HG03565 (cell line): ENCODE data around the gene SFMBT2.
"Not testable (repeated sequence)": the region's sequence is repeated elsewhere in the genome, so short reads cannot be mapped to it uniquely, and the experiment has no call there.

Experiments
- ATAC-seq: cut with Tn5 transposase; IDR thresholded peaks from one replicate; pipeline ENCODE4 v1.9.1; 2021; ENCODE audit warnings: mild to moderate bottlenecking, moderate library complexity; ENCODE audit not compliant: unreplicated experiment

SFMBT2 gene

GRCh38 chr10:7333961-7334641 lies 76.7 kb downstream of the SFMBT2 start:
- ATAC-seq = no peak

- no peak for ATAC-seq
Observed at GRCh38 chr10:7329219-7329618, 81.6 kb downstream of the SFMBT2 start.

- no peak for ATAC-seq
Observed at GRCh38 chr10:7327885-7328284, 82.9 kb downstream of the SFMBT2 start.

GRCh38 chr10:7322623-7323022 lies 88.2 kb downstream of the SFMBT2 start:
- ATAC-seq = no peak

GRCh38 chr10:7320072-7320471 lies 90.8 kb downstream of the SFMBT2 start:
- no peak for ATAC-seq

- no peak for ATAC-seq
Observed at GRCh38 chr10:7319632-7320031, 91.2 kb downstream of the SFMBT2 start.

- ATAC-seq = no peak
Observed at GRCh38 chr10:7318836-7319235, 92.0 kb downstream of the SFMBT2 start.

- no peak for ATAC-seq
Observed at GRCh38 chr10:7317786-7318446, 92.9 kb downstream of the SFMBT2 start.

GRCh38 chr10:7316839-7317238 lies 94.0 kb downstream of the SFMBT2 start:
- ATAC-seq = no peak

GRCh38 chr10:7315906-7316305 lies 94.9 kb downstream of the SFMBT2 start:
- ATAC-seq = no peak

- ATAC-seq = no peak
Observed at GRCh38 chr10:7314170-7314569, 96.7 kb downstream of the SFMBT2 start.

GRCh38 chr10:7312488-7312857 lies 98.4 kb downstream of the SFMBT2 start:
- no peak for ATAC-seq

- not testable (repeated sequence) for ATAC-seq
Observed at GRCh38 chr10:7311850-7312487, 98.9 kb downstream of the SFMBT2 start.

GRCh38 chr10:7311218-7311849 lies 99.5 kb downstream of the SFMBT2 start:
- no peak for ATAC-seq

- no peak for ATAC-seq
Observed at GRCh38 chr10:7310076-7310475, 100.8 kb downstream of the SFMBT2 start.

- ATAC-seq = no peak
Observed at GRCh38 chr10:7308826-7309225, 102.0 kb downstream of the SFMBT2 start.

- no peak for ATAC-seq
Observed at GRCh38 chr10:7306616-7307015, 104.2 kb downstream of the SFMBT2 start.

GRCh38 chr10:7306147-7306546 lies 104.7 kb downstream of the SFMBT2 start:
- peak; percentile 49 for ATAC-seq

GRCh38 chr10:7305053-7305452 lies 105.8 kb downstream of the SFMBT2 start:
- no peak for ATAC-seq

GRCh38 chr10:7304110-7304509 lies 106.7 kb downstream of the SFMBT2 start:
- ATAC-seq = no peak

- no peak for ATAC-seq
Observed at GRCh38 chr10:7302930-7303557, 107.8 kb downstream of the SFMBT2 start.
